Body of pancreas (tissue), 4 donors: ENCODE measurements around the gene FBLN1.
"Not testable (repeated sequence)": the region's sequence is repeated elsewhere in the genome, so short reads cannot be mapped to it uniquely, and the experiment has no call there.

Source experiments
- POLR2A ChIP-seq, 3 donors: fragments of 450-650 bp; IDR thresholded peaks; one replicate each; pipeline ENCODE4 v1.6.1; 2016; ENCODE audit warnings: antibody characterized with exemption in 3 of 3, mild to moderate bottlenecking in 2 of 3
- TF ChIP-seq, protein P1 (sequence below), 7 experiments: fragments of 450-650 bp in 4 of 7; fragments of 200-600 bp in 3 of 7; sonication (generic) in 3 of 7; IDR thresholded peaks; one replicate each; pipeline ENCODE4 v1.5.1; 2016 to 2019; ENCODE audit warnings: antibody characterized with exemption in 7 of 7

DNA sequence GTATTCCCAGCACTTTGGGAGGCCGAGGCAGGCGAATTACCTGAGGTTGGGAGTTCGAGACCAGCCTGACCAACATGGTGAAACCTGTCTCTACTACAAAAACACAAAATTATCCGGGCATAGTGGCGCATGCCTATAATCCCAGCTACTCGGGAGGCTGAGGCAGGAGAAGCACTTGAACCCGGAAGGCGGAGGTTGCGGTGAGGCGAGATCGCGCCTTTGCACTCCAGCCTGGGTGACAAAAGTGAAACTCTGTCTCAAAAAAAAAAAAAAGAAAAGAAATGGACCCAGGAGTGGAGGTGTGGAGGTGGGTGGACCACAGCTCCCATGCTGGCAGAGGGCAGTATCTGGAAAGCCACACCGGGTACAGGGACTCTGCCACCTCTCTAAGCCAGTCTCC, 7.1 kb upstream of the FBLN1 start:
- TF ChIP-seq, protein P1, sequence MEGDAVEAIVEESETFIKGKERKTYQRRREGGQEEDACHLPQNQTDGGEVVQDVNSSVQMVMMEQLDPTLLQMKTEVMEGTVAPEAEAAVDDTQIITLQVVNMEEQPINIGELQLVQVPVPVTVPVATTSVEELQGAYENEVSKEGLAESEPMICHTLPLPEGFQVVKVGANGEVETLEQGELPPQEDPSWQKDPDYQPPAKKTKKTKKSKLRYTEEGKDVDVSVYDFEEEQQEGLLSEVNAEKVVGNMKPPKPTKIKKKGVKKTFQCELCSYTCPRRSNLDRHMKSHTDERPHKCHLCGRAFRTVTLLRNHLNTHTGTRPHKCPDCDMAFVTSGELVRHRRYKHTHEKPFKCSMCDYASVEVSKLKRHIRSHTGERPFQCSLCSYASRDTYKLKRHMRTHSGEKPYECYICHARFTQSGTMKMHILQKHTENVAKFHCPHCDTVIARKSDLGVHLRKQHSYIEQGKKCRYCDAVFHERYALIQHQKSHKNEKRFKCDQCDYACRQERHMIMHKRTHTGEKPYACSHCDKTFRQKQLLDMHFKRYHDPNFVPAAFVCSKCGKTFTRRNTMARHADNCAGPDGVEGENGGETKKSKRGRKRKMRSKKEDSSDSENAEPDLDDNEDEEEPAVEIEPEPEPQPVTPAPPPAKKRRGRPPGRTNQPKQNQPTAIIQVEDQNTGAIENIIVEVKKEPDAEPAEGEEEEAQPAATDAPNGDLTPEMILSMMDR (IDR thresholded peaks at IDR 0.05) = not testable (repeated sequence)
- not testable (repeated sequence) for TF ChIP-seq POLR2A (IDR thresholded peaks at IDR 0.05)
